H1 (cell line): ENCODE measurements around the gene SLC28A1.

ENCODE experiments used
- CHD7 ChIP-seq: fragments of 300-600 bp; sonication (generic); IDR thresholded peaks from 2 replicates; pipeline ENCODE4 v1.7.1; 2012; ENCODE audit warnings: low read length, moderate library complexity, mild to moderate bottlenecking, inconsistent platforms; ENCODE audit not compliant: insufficient replicate concordance
- CTCF ChIP-seq, 3 experiments: IDR thresholded peaks; 1 replicate in 2 of 3; 2 replicates in 1 of 3; pipeline versions ENCODE4 v1.5.1 to v1.6.1; 2011; ENCODE audit warnings: low read length in 3 of 3, mild to moderate bottlenecking in 3 of 3, inconsistent platforms in 2 of 3, low read depth in 1 of 3, moderate library complexity in 1 of 3; ENCODE audit not compliant: insufficient read depth in 1 of 3; ENCODE audit errors: control extremely low read depth in 1 of 3
- EZH2 ChIP-seq: fragments of 200-600 bp; sonication (generic); IDR thresholded peaks from 2 replicates; pipeline ENCODE4 v1.7.1; 2012; ENCODE audit warnings: low read depth, mild to moderate bottlenecking, moderate library complexity, low read length, inconsistent platforms; ENCODE audit not compliant: severe bottlenecking
- MAFK ChIP-seq: IDR thresholded peaks from 2 replicates; pipeline ENCODE4 v1.6.1; 2012; ENCODE audit warnings: low read depth, mild to moderate bottlenecking, improper control_type of control experiment, low read length
- POLR2A ChIP-seq, 2 experiments: IDR thresholded peaks; 1 replicate in 1 of 2; 2 replicates in 1 of 2; pipeline ENCODE4 v1.6.1; 2011; ENCODE audit warnings: low read depth in 2 of 2, low read length in 2 of 2, mild to moderate bottlenecking in 2 of 2; ENCODE audit errors: control extremely low read depth in 1 of 2
- SIN3A ChIP-seq, 2 experiments: IDR thresholded peaks in 1 of 2; conservative IDR thresholded peaks in 1 of 2; 2 replicates each; pipeline ENCODE4 v1.6.1; 2011 to 2012; ENCODE audit warnings: low read length in 2 of 2, improper control_type of control experiment in 1 of 2, low read depth in 1 of 2, mild to moderate bottlenecking in 1 of 2

- TF ChIP-seq CTCF (IDR thresholded peaks at IDR 0.05; ENCODE audit: control extremely low read depth in 1 of 3, insufficient read depth in 1 of 3, low read depth in 1 of 3, low read length in 3 of 3) (no peak), CHD7 (no peak), SIN3A (conservative IDR thresholded peaks at IDR 0.05 in 1 of 2, IDR thresholded peaks at IDR 0.05 in 1 of 2; ENCODE audit: low read depth in 1 of 2, low read length in 2 of 2) (no peak), EZH2 (no peak), POLR2A (IDR thresholded peaks at IDR 0.05; ENCODE audit: control extremely low read depth in 1 of 2, low read depth in 2 of 2, low read length in 2 of 2) (no peak), MAFK (no peak)
Observed at GRCh38 chr15:84859144-84859543, 25.3 kb upstream of the SLC28A1 start.
